22Rv1 (cell line): ENCODE data around the gene PPP2R5A.

Source experiments
- H3K27ac ChIP-seq: fragments of 450-650 bp; 2 replicates; pipeline ENCODE4 v1.5.1; 2017
- ZFX ChIP-seq: fragments of 450-650 bp; IDR thresholded peaks from 2 replicates; pipeline ENCODE4 v1.6.1; 2017; ENCODE audit warnings: antibody characterized with exemption, borderline replicate concordance
- TF ChIP-seq, protein P1 (sequence below): fragments of 450-650 bp; IDR thresholded peaks from 2 replicates; pipeline ENCODE4 v1.5.1; 2017; ENCODE audit warnings: mild to moderate bottlenecking

Gene PPP2R5A

DNA sequence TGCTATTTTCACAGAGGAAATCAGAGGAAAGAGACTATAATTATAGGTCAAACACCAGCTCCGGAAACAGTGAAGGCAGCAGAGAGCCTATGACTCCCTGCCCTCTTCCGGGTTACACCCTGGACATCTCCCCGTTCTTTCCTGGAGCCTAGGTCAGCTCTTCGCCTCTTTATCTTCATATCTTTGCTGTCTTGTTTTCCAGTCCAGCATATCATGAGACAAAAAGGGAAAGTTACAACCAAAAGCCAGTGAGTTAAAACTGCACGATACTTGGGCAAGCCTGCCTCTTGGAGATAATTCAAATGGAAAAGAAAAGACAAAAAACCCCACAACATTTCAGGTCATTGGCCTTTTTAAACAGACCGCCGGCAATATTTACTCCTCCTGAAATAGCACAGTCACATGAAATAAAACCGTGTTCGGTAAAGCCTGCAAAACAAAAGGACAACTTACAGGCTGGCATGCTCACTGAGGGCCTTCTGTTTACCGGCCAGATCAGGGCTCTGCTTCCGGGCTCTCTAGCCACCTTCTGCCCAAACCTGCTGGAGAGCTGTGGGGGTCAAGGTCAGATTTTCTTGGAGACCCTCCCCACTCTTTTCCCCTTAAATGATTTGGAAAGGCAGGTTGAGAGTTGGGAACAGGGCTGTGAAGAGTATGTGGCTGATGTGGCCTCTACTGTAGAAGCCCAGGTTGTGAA, 42.8 kb upstream of the PPP2R5A start:
- TF ChIP-seq, protein P1, sequence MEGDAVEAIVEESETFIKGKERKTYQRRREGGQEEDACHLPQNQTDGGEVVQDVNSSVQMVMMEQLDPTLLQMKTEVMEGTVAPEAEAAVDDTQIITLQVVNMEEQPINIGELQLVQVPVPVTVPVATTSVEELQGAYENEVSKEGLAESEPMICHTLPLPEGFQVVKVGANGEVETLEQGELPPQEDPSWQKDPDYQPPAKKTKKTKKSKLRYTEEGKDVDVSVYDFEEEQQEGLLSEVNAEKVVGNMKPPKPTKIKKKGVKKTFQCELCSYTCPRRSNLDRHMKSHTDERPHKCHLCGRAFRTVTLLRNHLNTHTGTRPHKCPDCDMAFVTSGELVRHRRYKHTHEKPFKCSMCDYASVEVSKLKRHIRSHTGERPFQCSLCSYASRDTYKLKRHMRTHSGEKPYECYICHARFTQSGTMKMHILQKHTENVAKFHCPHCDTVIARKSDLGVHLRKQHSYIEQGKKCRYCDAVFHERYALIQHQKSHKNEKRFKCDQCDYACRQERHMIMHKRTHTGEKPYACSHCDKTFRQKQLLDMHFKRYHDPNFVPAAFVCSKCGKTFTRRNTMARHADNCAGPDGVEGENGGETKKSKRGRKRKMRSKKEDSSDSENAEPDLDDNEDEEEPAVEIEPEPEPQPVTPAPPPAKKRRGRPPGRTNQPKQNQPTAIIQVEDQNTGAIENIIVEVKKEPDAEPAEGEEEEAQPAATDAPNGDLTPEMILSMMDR = no peak
- no peak for TF ChIP-seq ZFX
- H3K27ac ChIP-seq = no peak overlapping the region

DNA sequence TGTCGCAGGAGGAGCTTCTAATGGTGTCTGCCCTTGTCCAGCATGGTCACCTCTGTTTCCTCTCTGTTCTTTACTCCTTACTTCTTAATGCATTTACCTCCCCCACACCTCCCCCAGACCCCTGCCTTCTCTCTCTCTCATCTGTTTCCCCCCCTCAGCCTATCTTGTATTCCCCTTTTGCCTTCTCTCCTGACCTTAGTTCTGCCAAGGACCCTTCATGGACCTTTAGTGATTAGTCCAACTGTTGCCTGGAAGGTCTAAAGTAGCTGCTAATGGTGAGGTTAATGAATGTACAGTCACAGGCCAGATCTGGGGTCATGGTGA, 42.3 kb upstream of the PPP2R5A start:
- H3K27ac ChIP-seq = no peak overlapping the region
- TF ChIP-seq, protein P1 = no peak
- TF ChIP-seq ZFX = no peak

DNA sequence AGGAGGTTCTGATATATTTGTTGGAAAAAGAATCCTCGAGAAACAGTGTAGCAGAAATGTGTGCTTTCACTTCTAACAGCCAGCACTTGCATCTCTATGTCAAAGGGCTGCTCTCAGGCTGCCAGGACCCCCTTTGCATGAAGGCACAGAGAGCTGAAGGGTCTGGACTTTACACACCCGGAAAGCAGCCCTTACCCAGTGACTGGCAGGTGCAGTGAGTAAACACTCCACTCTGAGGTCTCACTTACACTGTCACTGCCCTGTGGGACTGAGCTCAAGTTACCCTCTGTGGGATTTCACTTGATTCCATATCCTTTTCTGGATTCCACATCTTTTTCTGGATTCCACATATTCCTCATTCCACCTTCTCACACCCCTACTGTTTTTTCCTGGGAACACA, 40.8 kb upstream of the PPP2R5A start:
- no peak for TF ChIP-seq ZFX
- TF ChIP-seq, protein P1 = no peak
- H3K27ac ChIP-seq = no peak overlapping the region

GRCh38 chr1:212247179-212247721, 38.0 kb upstream of the PPP2R5A start:
- no peak overlapping the region for H3K27ac ChIP-seq
- TF ChIP-seq ZFX = no peak
- TF ChIP-seq, protein P1 = no peak

GRCh38 chr1:212247988-212248387, 37.2 kb upstream of the PPP2R5A start:
- TF ChIP-seq, protein P1 = no peak
- no peak for TF ChIP-seq ZFX

DNA sequence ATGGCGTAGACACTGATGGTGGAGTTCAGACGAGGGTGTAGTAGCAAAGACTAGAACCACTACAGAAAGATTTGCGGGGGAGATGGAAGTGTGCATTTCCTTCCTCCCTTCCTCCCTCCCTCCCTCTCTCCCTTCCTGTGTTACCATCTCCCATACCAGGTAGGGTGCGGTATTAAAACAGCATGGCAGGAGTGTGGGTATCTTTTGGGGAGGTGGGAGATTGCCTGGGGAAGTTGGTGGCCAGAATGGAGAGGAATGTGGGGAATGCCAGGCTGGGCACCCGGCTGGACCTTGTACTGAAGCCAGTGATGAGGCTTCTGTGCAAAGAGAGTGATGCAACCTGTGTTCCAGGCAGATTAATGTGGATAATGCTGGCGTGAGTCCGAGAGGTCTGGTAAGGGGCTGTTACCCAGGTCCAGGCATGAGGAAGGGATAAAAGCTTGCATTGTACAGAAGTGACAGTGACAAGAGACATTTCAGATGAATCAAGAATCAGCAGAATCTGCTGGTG, 30.3 kb upstream of the PPP2R5A start:
- H3K27ac ChIP-seq = no peak overlapping the region
- TF ChIP-seq ZFX = no peak
- TF ChIP-seq, protein P1 = no peak

More at GRCh38 chr1:212247988-212248387, 37.2 kb upstream of the PPP2R5A start:
- no peak overlapping the region for H3K27ac ChIP-seq

DNA sequence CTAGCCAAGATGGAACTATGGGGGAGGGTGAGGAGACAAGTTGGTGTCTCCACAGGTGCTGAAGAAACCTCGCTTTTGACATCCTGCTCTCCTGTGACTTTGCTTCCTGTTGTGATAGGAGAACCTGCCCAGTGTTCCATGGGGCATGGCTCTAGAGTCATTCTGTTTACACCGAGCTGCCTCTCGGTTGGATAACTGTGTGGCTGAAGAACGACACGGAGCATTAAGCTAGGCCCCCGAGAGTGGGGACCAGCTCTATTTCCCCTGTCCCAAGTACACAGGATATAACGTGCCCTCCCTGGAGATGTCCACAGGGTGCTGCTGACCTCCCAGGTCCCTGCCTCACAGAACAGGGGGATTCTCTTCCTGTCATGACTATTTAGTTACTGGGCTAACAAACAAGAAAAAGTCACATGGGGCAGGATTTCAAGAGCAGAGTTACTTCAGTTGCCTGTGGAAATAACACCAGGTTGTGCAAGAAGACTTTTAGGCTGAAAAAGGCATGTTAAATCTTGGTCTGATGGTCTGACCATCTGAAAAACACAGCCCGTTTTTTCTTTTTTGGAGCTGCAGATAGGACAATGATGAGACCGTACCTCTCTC, 29.4 kb upstream of the PPP2R5A start:
- no peak overlapping the region for H3K27ac ChIP-seq
- TF ChIP-seq, protein P1 = no peak
- TF ChIP-seq ZFX = no peak
